AG10803 (cell line): ENCODE results near the gene CNNM1.

Experiments
- DNase-seq: peaks from one replicate; pipeline ENCODE4 v3.0.0; 2010; ENCODE audit warnings: low read depth
- H3K4me3 ChIP-seq: 2 replicates; pipeline ENCODE4 v1.5.1; 2011; ENCODE audit warnings: mild to moderate bottlenecking, low read length, control low read depth
- TF ChIP-seq, protein P1 (sequence below): conservative IDR thresholded peaks from 2 replicates; pipeline ENCODE4 v1.5.1; 2011; ENCODE audit warnings: mild to moderate bottlenecking, low read length, control low read depth, inconsistent platforms

The CNNM1 gene

DNA sequence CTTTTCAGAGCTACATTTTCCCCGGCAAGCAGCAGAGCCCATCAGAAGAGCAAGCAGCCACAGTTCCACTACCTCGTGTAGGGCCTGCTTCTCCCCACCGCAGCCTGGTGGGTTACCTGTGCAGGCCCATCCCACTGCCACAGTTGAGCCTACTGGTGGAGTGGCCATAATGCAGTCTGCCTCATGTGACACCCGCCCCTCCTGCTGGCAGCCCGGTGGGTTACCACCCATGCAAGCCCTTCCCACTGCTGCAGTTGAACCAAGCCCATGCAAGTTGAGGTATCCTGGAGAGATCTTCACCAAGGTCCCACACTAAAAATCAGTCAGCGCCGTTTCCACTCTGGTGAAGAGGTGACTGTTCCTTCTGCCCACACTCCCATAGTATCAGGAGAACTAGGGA is 32.1 kb upstream of the CNNM1 start:
- TF ChIP-seq, protein P1, sequence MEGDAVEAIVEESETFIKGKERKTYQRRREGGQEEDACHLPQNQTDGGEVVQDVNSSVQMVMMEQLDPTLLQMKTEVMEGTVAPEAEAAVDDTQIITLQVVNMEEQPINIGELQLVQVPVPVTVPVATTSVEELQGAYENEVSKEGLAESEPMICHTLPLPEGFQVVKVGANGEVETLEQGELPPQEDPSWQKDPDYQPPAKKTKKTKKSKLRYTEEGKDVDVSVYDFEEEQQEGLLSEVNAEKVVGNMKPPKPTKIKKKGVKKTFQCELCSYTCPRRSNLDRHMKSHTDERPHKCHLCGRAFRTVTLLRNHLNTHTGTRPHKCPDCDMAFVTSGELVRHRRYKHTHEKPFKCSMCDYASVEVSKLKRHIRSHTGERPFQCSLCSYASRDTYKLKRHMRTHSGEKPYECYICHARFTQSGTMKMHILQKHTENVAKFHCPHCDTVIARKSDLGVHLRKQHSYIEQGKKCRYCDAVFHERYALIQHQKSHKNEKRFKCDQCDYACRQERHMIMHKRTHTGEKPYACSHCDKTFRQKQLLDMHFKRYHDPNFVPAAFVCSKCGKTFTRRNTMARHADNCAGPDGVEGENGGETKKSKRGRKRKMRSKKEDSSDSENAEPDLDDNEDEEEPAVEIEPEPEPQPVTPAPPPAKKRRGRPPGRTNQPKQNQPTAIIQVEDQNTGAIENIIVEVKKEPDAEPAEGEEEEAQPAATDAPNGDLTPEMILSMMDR, result no peak

DNA sequence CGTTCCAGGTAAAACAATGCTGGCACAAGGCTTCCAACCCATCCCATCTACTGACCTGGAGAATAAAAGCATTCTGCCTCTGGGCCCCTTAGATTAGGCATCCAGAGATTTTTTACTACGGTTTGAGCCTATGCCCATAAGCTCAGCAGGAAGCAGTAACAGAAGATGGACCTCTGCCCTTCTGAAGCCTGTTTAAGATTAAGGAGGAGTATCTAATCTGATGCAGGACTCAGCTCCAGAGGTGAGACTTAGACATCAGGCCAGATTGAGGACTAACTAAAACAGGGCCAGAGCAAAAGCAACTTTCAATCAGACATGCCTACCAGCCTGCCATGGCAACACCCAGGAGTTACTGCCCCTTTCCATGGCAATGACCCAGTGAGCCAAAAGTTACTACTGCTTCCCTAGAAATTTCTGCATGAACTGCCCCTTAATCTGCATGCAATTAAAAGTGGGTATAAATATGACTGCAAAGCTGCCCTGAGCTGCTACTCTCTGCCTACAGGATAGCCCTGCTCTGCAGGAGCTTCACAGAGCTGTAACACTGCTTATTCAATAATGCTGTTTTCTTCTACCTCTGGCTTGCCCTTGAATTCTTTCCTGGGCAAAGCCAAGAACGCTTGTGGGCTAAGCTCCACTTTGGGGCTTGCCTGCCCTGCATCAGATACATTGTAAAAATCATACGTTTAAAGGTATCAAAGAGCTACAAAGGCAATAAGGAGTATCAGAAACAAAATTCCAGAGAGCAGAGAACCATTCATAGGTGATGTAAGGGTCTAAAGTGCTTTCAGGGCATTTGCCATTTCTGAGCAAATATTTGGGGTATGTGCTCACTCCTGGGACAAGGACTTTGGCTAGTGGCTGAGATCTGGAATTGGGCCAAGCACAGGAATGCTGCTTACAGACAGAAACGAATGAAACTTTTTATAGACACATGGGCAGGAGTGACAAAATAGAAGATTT is 25.0 kb upstream of the CNNM1 start:
- no peak overlapping the region for H3K4me3 ChIP-seq
- TF ChIP-seq, protein P1, result no peak
- DNase-seq, result peak; percentile 64

More for the DNA sequence above, 32.1 kb upstream of the CNNM1 start:
- no peak overlapping the region for H3K4me3 ChIP-seq
- no peak for DNase-seq

DNA sequence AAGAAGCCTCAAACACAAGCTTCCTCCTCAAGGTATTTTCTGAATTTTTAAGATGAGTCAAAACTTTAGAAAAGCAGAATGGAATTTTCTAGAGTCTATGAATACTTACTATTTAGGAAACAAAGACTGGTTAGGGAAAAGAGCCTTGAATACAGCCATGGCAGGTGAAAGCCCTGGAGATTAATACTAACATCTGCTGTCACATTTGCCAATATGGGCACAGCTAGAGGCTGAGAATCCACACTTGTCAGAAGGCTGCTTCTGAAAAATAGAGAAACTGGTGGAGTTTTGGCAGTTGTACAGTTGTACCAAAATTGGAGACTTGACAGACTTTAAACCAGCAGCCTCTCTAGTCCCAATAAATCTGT is 24.3 kb upstream of the CNNM1 start:
- no peak for DNase-seq
- TF ChIP-seq, protein P1, result no peak
- H3K4me3 ChIP-seq, result no peak overlapping the region

DNA sequence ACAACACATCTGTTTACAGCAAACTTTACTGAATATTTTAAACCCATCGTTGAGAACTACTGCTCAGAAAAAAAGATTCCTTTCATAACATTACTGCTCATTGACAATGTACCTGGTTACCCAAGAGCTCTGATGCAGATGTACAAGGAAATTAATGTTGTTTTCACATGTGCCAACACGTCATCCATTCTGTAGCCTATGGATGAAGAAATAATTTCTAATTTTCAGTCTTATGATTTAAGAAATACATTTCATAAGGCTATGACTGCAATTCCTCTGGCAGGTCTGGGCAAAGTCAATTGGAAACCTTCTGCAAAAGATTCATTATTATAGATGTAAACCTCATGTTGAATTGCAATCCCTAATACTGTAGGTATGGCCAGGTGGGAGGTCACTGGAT is 16.7 kb upstream of the CNNM1 start:
- no peak for DNase-seq
- H3K4me3 ChIP-seq, result no peak overlapping the region
- TF ChIP-seq, protein P1, result no peak

DNA sequence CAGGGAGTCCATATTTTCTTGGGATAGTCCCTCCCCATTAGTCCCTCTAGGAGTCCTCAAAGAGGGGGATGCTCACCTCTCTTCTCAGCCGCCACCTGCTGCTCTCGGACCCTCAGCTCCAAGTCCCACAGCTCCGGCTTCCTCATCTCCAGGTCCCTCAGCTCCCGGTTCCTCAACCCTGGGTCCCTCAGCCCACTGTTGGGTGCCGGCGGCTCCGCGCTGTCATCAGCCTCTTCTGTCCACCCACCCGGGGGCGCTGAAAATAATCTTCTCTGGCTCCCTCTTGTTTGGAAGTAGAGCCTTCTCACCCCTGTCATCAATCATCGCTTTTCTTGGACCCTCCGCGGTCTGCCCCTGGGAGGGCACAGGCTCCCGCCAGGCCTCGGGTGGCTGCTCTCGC is 13.3 kb upstream of the CNNM1 start:
- TF ChIP-seq, protein P1, result no peak
- no peak overlapping the region for H3K4me3 ChIP-seq

DNA sequence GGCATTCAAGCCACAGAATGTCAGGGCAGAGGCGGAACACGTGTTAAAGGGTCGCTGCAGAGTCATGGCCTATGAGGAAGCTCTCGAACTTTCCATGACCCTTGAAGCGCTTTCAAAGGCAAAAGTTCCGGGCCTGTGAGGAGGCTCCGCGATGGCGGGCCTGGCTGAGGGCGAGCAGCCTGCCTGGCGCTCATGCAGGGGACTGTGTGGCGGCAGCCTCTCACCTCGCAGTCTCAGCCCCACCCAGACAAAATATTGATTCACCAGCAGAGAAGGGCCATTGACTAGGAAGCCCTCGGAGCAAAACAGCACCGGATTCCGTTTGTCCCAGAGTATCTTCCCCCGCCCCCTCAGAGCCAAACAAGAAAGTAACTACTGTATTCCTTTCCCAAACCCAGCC is 12.8 kb upstream of the CNNM1 start:
- TF ChIP-seq, protein P1, result no peak
- no peak overlapping the region for H3K4me3 ChIP-seq
- DNase-seq, result no peak

More for the DNA sequence above, 13.3 kb upstream of the CNNM1 start:
- no peak for DNase-seq

DNA sequence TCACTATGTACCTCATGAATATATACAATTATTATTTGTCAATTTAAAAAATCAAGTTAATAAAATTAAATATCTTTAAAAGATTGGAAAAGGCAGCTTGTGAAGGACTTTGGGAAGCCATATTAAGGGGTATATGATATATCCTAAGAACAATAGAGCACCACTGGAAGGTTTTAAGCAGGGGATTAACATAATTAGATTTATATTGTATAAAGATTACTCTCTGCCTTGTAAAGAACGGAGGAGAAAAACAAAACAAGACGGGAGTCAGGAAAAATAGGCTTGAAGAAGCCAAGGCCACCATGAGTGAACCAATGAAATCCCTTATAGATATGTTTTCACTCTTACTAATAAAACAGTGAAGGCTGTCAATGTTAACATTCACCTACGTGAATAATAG is 11.1 kb upstream of the CNNM1 start:
- DNase-seq, result no peak
- H3K4me3 ChIP-seq, result no peak overlapping the region
- TF ChIP-seq, protein P1, result no peak
